Loucy (cell line): Measurements from ENCODE around the gene KL.

Experiments
- H2AFZ ChIP-seq: fragments of 200-600 bp; sonication (generic); 2 replicates; pipeline ENCODE4 v1.6.0; 2016; ENCODE audit warnings: antibody characterized with exemption, mild to moderate bottlenecking, low read length, moderate library complexity
- H3F3A ChIP-seq: fragments of 200-600 bp; 2 replicates; pipeline ENCODE4 v1.6.0; 2016; ENCODE audit warnings: antibody characterized with exemption, low read depth, mild to moderate bottlenecking
- H3K27me3 ChIP-seq: fragments of 200-600 bp; sonication (generic); 2 replicates; pipeline ENCODE4 v1.6.1; 2014; ENCODE audit warnings: low read length, mild to moderate bottlenecking; ENCODE audit not compliant: insufficient read depth, poor library complexity, severe bottlenecking
- H3K36me3 ChIP-seq: fragments of 200-600 bp; sonication (generic); 2 replicates; pipeline ENCODE4 v1.6.1; 2016; ENCODE audit warnings: low read length; ENCODE audit not compliant: insufficient read depth
- H3K4me1 ChIP-seq: fragments of 200-600 bp; sonication (generic); 2 replicates; pipeline ENCODE4 v1.5.1; 2014; ENCODE audit warnings: low read length, mild to moderate bottlenecking; ENCODE audit not compliant: insufficient read depth, poor library complexity, severe bottlenecking
- H3K4me2 ChIP-seq: fragments of 200-600 bp; sonication (generic); 2 replicates; pipeline ENCODE4 v1.6.0; 2014; ENCODE audit warnings: antibody characterized with exemption, low read length, low read depth, mild to moderate bottlenecking; ENCODE audit not compliant: poor library complexity, severe bottlenecking
- H3K4me3 ChIP-seq: fragments of 200-600 bp; sonication (generic); 2 replicates; pipeline ENCODE4 v1.5.1; 2014; ENCODE audit warnings: low read length, mild to moderate bottlenecking, mixed read lengths; ENCODE audit not compliant: poor library complexity, severe bottlenecking
- H3K79me2 ChIP-seq: fragments of 200-600 bp; sonication (generic); 2 replicates; pipeline ENCODE4 v1.6.1; 2014; ENCODE audit warnings: low read length; ENCODE audit not compliant: insufficient read depth
- H3K9ac ChIP-seq: fragments of 200-600 bp; sonication (generic); 2 replicates; pipeline ENCODE4 v1.6.0; 2014; ENCODE audit warnings: mild to moderate bottlenecking, low read depth, low read length, moderate library complexity; ENCODE audit not compliant: poor library complexity, severe bottlenecking
- H3K9me2 ChIP-seq: fragments of 200-600 bp; sonication (generic); replicated peaks from 2 replicates; pipeline ENCODE4 v1.6.1; 2016; ENCODE audit warnings: low read depth, low read length, mixed read lengths
- H3K9me3 ChIP-seq: fragments of 200-600 bp; sonication (generic); 2 replicates; pipeline ENCODE4 v1.6.1; 2014; ENCODE audit warnings: mild to moderate bottlenecking, antibody characterized with exemption, low read length, low read depth; ENCODE audit not compliant: insufficient read depth
- H4K20me1 ChIP-seq: fragments of 200-600 bp; sonication (generic); 2 replicates; pipeline ENCODE4 v1.6.0; 2014; ENCODE audit warnings: antibody characterized with exemption, low read length, mild to moderate bottlenecking; ENCODE audit not compliant: insufficient read depth, poor library complexity, severe bottlenecking
- EZH2phosphoT487 ChIP-seq: fragments of 200-600 bp; IDR thresholded peaks from 2 replicates; pipeline ENCODE4 v1.6.1; 2018; ENCODE audit warnings: antibody characterized with exemption, mild to moderate bottlenecking, moderate library complexity, borderline replicate concordance
- TF ChIP-seq, protein P1 (sequence below): fragments of 200-600 bp; sonication (generic); conservative IDR thresholded peaks from 2 replicates; pipeline ENCODE4 v1.5.1; 2014; ENCODE audit warnings: mild to moderate bottlenecking, antibody characterized with exemption, low read length

KL gene

GRCh38 chr13:33028620-33029019 is 12.4 kb downstream of the KL start:
- H3F3A ChIP-seq: no peaks in the 10 kb centered on the region
- no peak overlapping the region for H3K9ac ChIP-seq
- H3K36me3 ChIP-seq: no peaks in the 10 kb centered on the region
- H3K9me2 ChIP-seq: no peaks in the 10 kb centered on the region
- H3K4me3 ChIP-seq: no peak overlapping the region
- no peak overlapping the region for H2AFZ ChIP-seq
- H3K27me3 ChIP-seq: peaks cover 4% of the 10 kb centered on the region
- TF ChIP-seq, protein P1, sequence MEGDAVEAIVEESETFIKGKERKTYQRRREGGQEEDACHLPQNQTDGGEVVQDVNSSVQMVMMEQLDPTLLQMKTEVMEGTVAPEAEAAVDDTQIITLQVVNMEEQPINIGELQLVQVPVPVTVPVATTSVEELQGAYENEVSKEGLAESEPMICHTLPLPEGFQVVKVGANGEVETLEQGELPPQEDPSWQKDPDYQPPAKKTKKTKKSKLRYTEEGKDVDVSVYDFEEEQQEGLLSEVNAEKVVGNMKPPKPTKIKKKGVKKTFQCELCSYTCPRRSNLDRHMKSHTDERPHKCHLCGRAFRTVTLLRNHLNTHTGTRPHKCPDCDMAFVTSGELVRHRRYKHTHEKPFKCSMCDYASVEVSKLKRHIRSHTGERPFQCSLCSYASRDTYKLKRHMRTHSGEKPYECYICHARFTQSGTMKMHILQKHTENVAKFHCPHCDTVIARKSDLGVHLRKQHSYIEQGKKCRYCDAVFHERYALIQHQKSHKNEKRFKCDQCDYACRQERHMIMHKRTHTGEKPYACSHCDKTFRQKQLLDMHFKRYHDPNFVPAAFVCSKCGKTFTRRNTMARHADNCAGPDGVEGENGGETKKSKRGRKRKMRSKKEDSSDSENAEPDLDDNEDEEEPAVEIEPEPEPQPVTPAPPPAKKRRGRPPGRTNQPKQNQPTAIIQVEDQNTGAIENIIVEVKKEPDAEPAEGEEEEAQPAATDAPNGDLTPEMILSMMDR: no peak
- no peak for TF ChIP-seq EZH2phosphoT487
- no peaks in the 10 kb centered on the region for H3K9me3 ChIP-seq
- H4K20me1 ChIP-seq: no peaks in the 10 kb centered on the region
- H3K4me1 ChIP-seq: peaks cover 9% of the 10 kb centered on the region
- no peaks in the 10 kb centered on the region for H3K79me2 ChIP-seq
- H3K4me2 ChIP-seq: no peak overlapping the region

- TF ChIP-seq EZH2phosphoT487: no peak
- TF ChIP-seq, protein P1: no peak
- Histone ChIP-seq H3K4me2 (peak overlapping the region; percentile 11), H3K36me3 (no peaks in the 10 kb centered on the region)
Observed at GRCh38 chr13:33031277-33031676, 15.1 kb downstream of the KL start.

GRCh38 chr13:33032037-33032625 is 15.9 kb downstream of the KL start:
- H3K27me3 ChIP-seq: no peaks in the 10 kb centered on the region
- no peaks in the 10 kb centered on the region for H3K36me3 ChIP-seq
- H3K9ac ChIP-seq: no peak overlapping the region
- H4K20me1 ChIP-seq: no peaks in the 10 kb centered on the region
- H3K4me1 ChIP-seq: peaks cover 16% of the 10 kb centered on the region
- H3K9me3 ChIP-seq: no peaks in the 10 kb centered on the region
- no peak overlapping the region for H2AFZ ChIP-seq
- H3K9me2 ChIP-seq: no peaks in the 10 kb centered on the region
- H3K4me2 ChIP-seq: no peak overlapping the region
- H3F3A ChIP-seq: peaks cover 7% of the 10 kb centered on the region; the same call in 1 of the 2 replicates
- no peak overlapping the region for H3K4me3 ChIP-seq
- TF ChIP-seq, protein P1: no peak
- no peak for TF ChIP-seq EZH2phosphoT487
- H3K79me2 ChIP-seq: no peaks in the 10 kb centered on the region

More at GRCh38 chr13:33031277-33031676, 15.1 kb downstream of the KL start:
- Histone ChIP-seq H3K9me3 (no peaks in the 10 kb centered on the region), H4K20me1 (no peaks in the 10 kb centered on the region), H3K4me1 (peaks cover 16% of the 10 kb centered on the region), H3K79me2 (no peaks in the 10 kb centered on the region), H3K27me3 (no peaks in the 10 kb centered on the region), H2AFZ (no peak overlapping the region), H3F3A (peaks cover 7% of the 10 kb centered on the region; the same call in 1 of the 2 replicates), H3K9ac (no peak overlapping the region), H3K9me2 (no peaks in the 10 kb centered on the region), H3K4me3 (no peak overlapping the region)
